ENCODE data around the gene STXBP5.

GRCh38 chr6:147255948-147256674 is 51.9 kb downstream of the STXBP5 start:
- TF ChIP-seq EGR1 (IDR thresholded peaks at IDR 0.05; ENCODE audit: low read depth in 2 of 2) = no peak
- TF ChIP-seq, protein P1, sequence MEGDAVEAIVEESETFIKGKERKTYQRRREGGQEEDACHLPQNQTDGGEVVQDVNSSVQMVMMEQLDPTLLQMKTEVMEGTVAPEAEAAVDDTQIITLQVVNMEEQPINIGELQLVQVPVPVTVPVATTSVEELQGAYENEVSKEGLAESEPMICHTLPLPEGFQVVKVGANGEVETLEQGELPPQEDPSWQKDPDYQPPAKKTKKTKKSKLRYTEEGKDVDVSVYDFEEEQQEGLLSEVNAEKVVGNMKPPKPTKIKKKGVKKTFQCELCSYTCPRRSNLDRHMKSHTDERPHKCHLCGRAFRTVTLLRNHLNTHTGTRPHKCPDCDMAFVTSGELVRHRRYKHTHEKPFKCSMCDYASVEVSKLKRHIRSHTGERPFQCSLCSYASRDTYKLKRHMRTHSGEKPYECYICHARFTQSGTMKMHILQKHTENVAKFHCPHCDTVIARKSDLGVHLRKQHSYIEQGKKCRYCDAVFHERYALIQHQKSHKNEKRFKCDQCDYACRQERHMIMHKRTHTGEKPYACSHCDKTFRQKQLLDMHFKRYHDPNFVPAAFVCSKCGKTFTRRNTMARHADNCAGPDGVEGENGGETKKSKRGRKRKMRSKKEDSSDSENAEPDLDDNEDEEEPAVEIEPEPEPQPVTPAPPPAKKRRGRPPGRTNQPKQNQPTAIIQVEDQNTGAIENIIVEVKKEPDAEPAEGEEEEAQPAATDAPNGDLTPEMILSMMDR (IDR thresholded peaks at IDR 0.05; ENCODE audit: low read depth, low read length, missing input control) = no peak
- TF ChIP-seq TAF1 (conservative IDR thresholded peaks at IDR 0.05) = no peak
- TF ChIP-seq, protein P2, sequence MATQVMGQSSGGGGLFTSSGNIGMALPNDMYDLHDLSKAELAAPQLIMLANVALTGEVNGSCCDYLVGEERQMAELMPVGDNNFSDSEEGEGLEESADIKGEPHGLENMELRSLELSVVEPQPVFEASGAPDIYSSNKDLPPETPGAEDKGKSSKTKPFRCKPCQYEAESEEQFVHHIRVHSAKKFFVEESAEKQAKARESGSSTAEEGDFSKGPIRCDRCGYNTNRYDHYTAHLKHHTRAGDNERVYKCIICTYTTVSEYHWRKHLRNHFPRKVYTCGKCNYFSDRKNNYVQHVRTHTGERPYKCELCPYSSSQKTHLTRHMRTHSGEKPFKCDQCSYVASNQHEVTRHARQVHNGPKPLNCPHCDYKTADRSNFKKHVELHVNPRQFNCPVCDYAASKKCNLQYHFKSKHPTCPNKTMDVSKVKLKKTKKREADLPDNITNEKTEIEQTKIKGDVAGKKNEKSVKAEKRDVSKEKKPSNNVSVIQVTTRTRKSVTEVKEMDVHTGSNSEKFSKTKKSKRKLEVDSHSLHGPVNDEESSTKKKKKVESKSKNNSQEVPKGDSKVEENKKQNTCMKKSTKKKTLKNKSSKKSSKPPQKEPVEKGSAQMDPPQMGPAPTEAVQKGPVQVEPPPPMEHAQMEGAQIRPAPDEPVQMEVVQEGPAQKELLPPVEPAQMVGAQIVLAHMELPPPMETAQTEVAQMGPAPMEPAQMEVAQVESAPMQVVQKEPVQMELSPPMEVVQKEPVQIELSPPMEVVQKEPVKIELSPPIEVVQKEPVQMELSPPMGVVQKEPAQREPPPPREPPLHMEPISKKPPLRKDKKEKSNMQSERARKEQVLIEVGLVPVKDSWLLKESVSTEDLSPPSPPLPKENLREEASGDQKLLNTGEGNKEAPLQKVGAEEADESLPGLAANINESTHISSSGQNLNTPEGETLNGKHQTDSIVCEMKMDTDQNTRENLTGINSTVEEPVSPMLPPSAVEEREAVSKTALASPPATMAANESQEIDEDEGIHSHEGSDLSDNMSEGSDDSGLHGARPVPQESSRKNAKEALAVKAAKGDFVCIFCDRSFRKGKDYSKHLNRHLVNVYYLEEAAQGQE (IDR thresholded peaks at IDR 0.05) = no peak
- TF ChIP-seq RAD21 (IDR thresholded peaks at IDR 0.05) = no peak
- TF ChIP-seq NR2F2 (IDR thresholded peaks at IDR 0.05) = no peak
- TF ChIP-seq, protein P3, sequence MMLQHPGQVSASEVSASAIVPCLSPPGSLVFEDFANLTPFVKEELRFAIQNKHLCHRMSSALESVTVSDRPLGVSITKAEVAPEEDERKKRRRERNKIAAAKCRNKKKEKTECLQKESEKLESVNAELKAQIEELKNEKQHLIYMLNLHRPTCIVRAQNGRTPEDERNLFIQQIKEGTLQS (IDR thresholded peaks at IDR 0.05) = no peak
- TF ChIP-seq RXRA (IDR thresholded peaks at IDR 0.05) = no peak

Data from liver (tissue), 3 donors.